AG04449 (cell line): Measurements from ENCODE around the gene AK2.

ENCODE experiments used
- CTCF ChIA-PET: fragments of 350-600 bp; formaldehyde crosslinking; extraction: SDS; loops from one replicate; lab custom pipeline; 2021; ENCODE audit warnings: antibody characterized with exemption; lab: Yijun Ruan, JAX
- POLR2A ChIA-PET: fragments of 400-600, 350-600 bp; formaldehyde crosslinking; extraction: SDS; loops from one replicate; lab custom pipeline; 2020; ENCODE audit warnings: antibody characterized with exemption, inconsistent platforms; lab: Yijun Ruan, JAX
- DNase-seq: peaks from one replicate; pipeline ENCODE4 v3.0.0-alpha.2; 2010; ENCODE audit warnings: low read depth, low spot score
- H3K4me3 ChIP-seq: 2 replicates; pipeline ENCODE4 v1.5.1; 2011; ENCODE audit warnings: low read depth, mild to moderate bottlenecking, control low read depth, low read length
- CTCF ChIP-seq: IDR thresholded peaks from one replicate; pipeline ENCODE4 v1.5.1; 2011; ENCODE audit warnings: mild to moderate bottlenecking, moderate library complexity, low read length, control low read depth, inconsistent platforms; ENCODE audit not compliant: insufficient read depth; ENCODE audit errors: missing control alignments

AK2 gene

GRCh38 chr1:33080885-33081553 is 44.3 kb upstream of the AK2 start, which contains the start of gene AZIN2:
AZIN2 (plus strand) TSS chr1:33081153; CDS start chr1:33082250, 1,097 bp downstream.
- DNase-seq, result peak; percentile 60
- POLR2A ChIA-PET, result interaction anchor here (1.2 to 2.0 kb wide), 6 partner anchors 8 to 188 kb away, joined by 3 to 12 read pairs (median 4); no protein-coding TSS in a partner anchor
- CTCF ChIA-PET, result interaction anchor here (1.1 to 12.4 kb wide), 6 partner anchors 7 to 206 kb away, joined by 3 to 187 read pairs (median 42); no protein-coding TSS in a partner anchor
- H3K4me3 ChIP-seq, result peak within 1 kb of the TSS; percentile 79
- TF ChIP-seq CTCF, result no peak

GRCh38 chr1:33080373-33080772 is 43.7 kb upstream of the AK2 start:
- CTCF ChIA-PET, result interaction anchor here (0.9 to 12.4 kb wide), 7 partner anchors 8 to 205 kb away, joined by 3 to 187 read pairs (median 4); no protein-coding TSS in a partner anchor
- H3K4me3 ChIP-seq, result peak overlapping the region; percentile 79
- no peak for DNase-seq
- no peak for TF ChIP-seq CTCF
- POLR2A ChIA-PET, result interaction anchor here (1.2 to 2.0 kb wide), 6 partner anchors 9 to 188 kb away, joined by 3 to 12 read pairs (median 4); no protein-coding TSS in a partner anchor

GRCh38 chr1:33078030-33078591 is 41.4 kb upstream of the AK2 start:
- CTCF ChIA-PET, result interaction anchor here (0.9 to 12.4 kb wide), 5 partner anchors 8 to 206 kb away, joined by 3 to 185 read pairs (median 4); no protein-coding TSS in a partner anchor
- no peak for DNase-seq
- TF ChIP-seq CTCF, result no peak
- POLR2A ChIA-PET, result no interaction called here
- no peak overlapping the region for H3K4me3 ChIP-seq

GRCh38 chr1:33074193-33074945 is 37.7 kb upstream of the AK2 start:
- no peak for DNase-seq
- H3K4me3 ChIP-seq, result no peak overlapping the region
- TF ChIP-seq CTCF, result no peak
- CTCF ChIA-PET, result interaction anchor here (0.6 to 3.5 kb wide), 4 partner anchors 11 to 18 kb away, joined by 3 to 15 read pairs (median 6); no protein-coding TSS in a partner anchor
- POLR2A ChIA-PET, result interaction anchor here (0.6 kb wide), 1 partner anchor 235 kb away, joined by 4 read pairs; no protein-coding TSS in a partner anchor

- ChIA-PET POLR2A (no interaction called here), CTCF (interaction anchor here (1.3 to 1.5 kb wide), 2 partner anchors 16 to 18 kb away, joined by 5 read pairs; no protein-coding TSS in a partner anchor)
- no peak for DNase-seq
- TF ChIP-seq CTCF, result no peak
- no peak overlapping the region for H3K4me3 ChIP-seq
Observed at GRCh38 chr1:33072707-33073106, 36.0 kb upstream of the AK2 start.
